HepG2 (cell line): ENCODE data around the gene MT1A. TPM values are rescaled to one million over a fixed set of nuclear protein-coding genes. Genes with fewer than 3 reads are reported as not detected.

Source experiments
- ARNT2 ChIP-seq: sonication (generic); formaldehyde crosslinking; IDR thresholded peaks from 2 replicates; pipeline ENCODE4 v1.8.0; 2022; ENCODE audit warnings: mild to moderate bottlenecking, low read depth, missing genetic modification reagents, moderate library complexity
- BORCS8-MEF2B ChIP-seq: sonication (generic); formaldehyde crosslinking; IDR thresholded peaks from 2 replicates; pipeline ENCODE4 v1.8.0; 2022; ENCODE audit warnings: mild to moderate bottlenecking, missing genetic modification reagents
- CREM ChIP-seq, 2 experiments: sonication (generic) in 1 of 2; formaldehyde crosslinking in 1 of 2; IDR thresholded peaks; 2 replicates each; pipeline versions ENCODE4 v1.4.0 to v1.6.1; 2016 to 2020; ENCODE audit warnings: antibody characterized with exemption in 1 of 2, mild to moderate bottlenecking in 1 of 2, missing genetic modification reagents in 1 of 2
- ELF4 ChIP-seq: sonication (generic); formaldehyde crosslinking; IDR thresholded peaks from 2 replicates; pipeline ENCODE4 v1.5.0; 2020; ENCODE audit warnings: missing genetic modification reagents, mild to moderate bottlenecking, moderate library complexity, borderline replicate concordance
- KAT2B ChIP-seq: fragments of 150-350 bp; IDR thresholded peaks from 2 replicates; pipeline ENCODE4 v1.6.1; 2014; ENCODE audit warnings: low read depth, low read length, borderline replicate concordance
- KAT8 ChIP-seq: IDR thresholded peaks from 2 replicates; pipeline ENCODE4 v1.6.1; 2016; ENCODE audit warnings: missing genetic modification reagents, missing compliant biosample characterization
- RCOR2 ChIP-seq: IDR thresholded peaks from 2 replicates; pipeline ENCODE4 v1.6.1; 2016; ENCODE audit warnings: missing biosample characterization, missing genetic modification reagents
- RFX5 ChIP-seq: IDR thresholded peaks from 2 replicates; pipeline ENCODE4 v1.6.1; 2011; ENCODE audit warnings: low read depth, low read length, improper control_type of control experiment
- RXRB ChIP-seq: IDR thresholded peaks from 2 replicates; pipeline ENCODE4 v1.6.1; 2016; ENCODE audit warnings: borderline replicate concordance, missing genetic modification reagents, missing compliant biosample characterization
- TBX3 ChIP-seq: fragments of 450-650 bp; IDR thresholded peaks from 2 replicates; pipeline ENCODE4 v1.6.1; 2017; ENCODE audit warnings: antibody characterized with exemption, mild to moderate bottlenecking, inconsistent platforms, borderline replicate concordance
- ZNF709 ChIP-seq: sonication (generic); formaldehyde crosslinking; IDR thresholded peaks from 2 replicates; pipeline ENCODE4 v1.5.0; 2020; ENCODE audit warnings: mild to moderate bottlenecking, missing genetic modification reagents
- ZNF773 ChIP-seq: sonication (generic); formaldehyde crosslinking; IDR thresholded peaks from 2 replicates; pipeline ENCODE4 v1.4.0; 2020; ENCODE audit warnings: missing genetic modification reagents, borderline replicate concordance
- ZNF777 ChIP-seq: sonication (generic); formaldehyde crosslinking; IDR thresholded peaks from 2 replicates; pipeline ENCODE4 v1.4.0; 2020; ENCODE audit warnings: missing genetic modification reagents
- ZSCAN9 ChIP-seq: IDR thresholded peaks from 2 replicates; pipeline ENCODE4 v1.6.1; 2016; ENCODE audit warnings: borderline replicate concordance
- polyA plus RNA-seq, 8 experiments: library from polyadenylated mRNA; depleted of rRNA in 3 of 8; stranded (reverse) in 7 of 8; unstranded in 1 of 8; fragments of >200 nt; fragmentation: Illumina TruSeq in 4 of 8; extraction: Trizol in 4 of 8; gene quantifications; 2 replicates each; pipeline versions ENCODE4 v1.2.1 to v1.2.3, GENCODE V29; 2011 to 2016; ENCODE audit warnings: low read depth in 4 of 8, missing spikeins in 1 of 8, mixed read lengths in 1 of 8; ENCODE audit not compliant: insufficient read depth in 1 of 8
- total RNA-seq, 5 experiments: library from RNA; depleted of rRNA; stranded (reverse); fragments of >200 nt; fragmentation: Illumina TruSeq; extraction: Trizol; gene quantifications; 2 replicates each; pipeline ENCODE4 v1.2.3, GENCODE V29; 2016; ENCODE audit warnings: low read depth in 1 of 5
- TF ChIP-seq, protein P1 (sequence below): sonication (generic); formaldehyde crosslinking; IDR thresholded peaks from 2 replicates; pipeline ENCODE4 v1.4.0; 2020; ENCODE audit warnings: missing genetic modification reagents
- TF ChIP-seq, protein P2 (sequence below): sonication (generic); formaldehyde crosslinking; IDR thresholded peaks from 2 replicates; pipeline ENCODE4 v1.4.0; 2020; ENCODE audit warnings: mild to moderate bottlenecking, missing genetic modification reagents
- TF ChIP-seq, protein P3 (sequence below): sonication (generic); formaldehyde crosslinking; IDR thresholded peaks from 2 replicates; pipeline ENCODE4 v1.5.1; 2020; ENCODE audit warnings: mild to moderate bottlenecking, missing genetic modification reagents, moderate library complexity
- TF ChIP-seq, protein P4 (sequence below): IDR thresholded peaks from 2 replicates; pipeline ENCODE4 v1.6.1; 2016; ENCODE audit warnings: low read depth, borderline replicate concordance
- TF ChIP-seq, protein P5 (sequence below): sonication (generic); formaldehyde crosslinking; IDR thresholded peaks from 2 replicates; pipeline ENCODE4 v1.9.0; 2021; ENCODE audit warnings: missing genetic modification reagents, mild to moderate bottlenecking, borderline replicate concordance

MT1A gene
- total and polyA plus RNA-seq, 2 of the 13 experiments (the other 11 are each of a cell fraction or from before 2014, with no cell fraction given) = 8.3 to 10.4 TPM

DNA sequence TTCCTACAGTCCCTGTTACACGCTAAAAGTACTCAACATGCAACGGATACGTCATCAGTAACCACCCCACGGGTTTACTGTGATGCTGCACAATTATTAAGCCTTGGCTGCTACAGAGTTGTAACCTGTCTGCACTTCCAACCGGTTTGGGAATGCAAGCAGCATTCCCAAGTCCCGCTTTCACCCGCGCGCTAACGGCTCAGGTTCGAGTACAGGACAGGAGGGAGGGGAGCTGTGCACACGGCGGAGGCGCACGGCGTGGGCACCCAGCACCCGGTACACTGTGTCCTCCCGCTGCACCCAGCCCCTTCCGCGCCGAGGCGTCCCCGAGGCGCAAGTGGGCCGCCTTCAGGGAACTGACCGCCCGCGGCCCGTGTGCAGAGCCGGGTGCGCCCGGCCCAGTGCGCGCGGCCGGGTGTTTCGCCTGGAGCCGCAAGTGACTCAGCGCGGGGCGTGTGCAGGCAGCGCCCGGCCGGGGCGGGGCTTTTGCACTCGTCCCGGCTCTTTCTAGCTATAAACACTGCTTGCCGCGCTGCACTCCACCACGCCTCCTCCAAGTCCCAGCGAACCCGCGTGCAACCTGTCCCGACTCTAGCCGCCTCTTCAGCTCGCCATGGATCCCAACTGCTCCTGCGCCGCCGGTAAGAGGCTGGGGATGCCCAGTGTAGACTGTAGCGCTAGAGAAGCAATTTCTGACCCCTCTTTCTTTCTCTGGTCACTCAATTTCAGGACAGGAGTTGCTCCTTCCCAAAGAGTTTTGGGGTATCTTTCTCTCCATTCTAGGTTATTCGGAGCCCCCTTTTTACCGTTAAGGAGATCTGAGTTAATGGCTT lies 30.2 kb upstream of the MT1A start, which contains the start of gene MT2A (continued):
- TF ChIP-seq, protein P1, sequence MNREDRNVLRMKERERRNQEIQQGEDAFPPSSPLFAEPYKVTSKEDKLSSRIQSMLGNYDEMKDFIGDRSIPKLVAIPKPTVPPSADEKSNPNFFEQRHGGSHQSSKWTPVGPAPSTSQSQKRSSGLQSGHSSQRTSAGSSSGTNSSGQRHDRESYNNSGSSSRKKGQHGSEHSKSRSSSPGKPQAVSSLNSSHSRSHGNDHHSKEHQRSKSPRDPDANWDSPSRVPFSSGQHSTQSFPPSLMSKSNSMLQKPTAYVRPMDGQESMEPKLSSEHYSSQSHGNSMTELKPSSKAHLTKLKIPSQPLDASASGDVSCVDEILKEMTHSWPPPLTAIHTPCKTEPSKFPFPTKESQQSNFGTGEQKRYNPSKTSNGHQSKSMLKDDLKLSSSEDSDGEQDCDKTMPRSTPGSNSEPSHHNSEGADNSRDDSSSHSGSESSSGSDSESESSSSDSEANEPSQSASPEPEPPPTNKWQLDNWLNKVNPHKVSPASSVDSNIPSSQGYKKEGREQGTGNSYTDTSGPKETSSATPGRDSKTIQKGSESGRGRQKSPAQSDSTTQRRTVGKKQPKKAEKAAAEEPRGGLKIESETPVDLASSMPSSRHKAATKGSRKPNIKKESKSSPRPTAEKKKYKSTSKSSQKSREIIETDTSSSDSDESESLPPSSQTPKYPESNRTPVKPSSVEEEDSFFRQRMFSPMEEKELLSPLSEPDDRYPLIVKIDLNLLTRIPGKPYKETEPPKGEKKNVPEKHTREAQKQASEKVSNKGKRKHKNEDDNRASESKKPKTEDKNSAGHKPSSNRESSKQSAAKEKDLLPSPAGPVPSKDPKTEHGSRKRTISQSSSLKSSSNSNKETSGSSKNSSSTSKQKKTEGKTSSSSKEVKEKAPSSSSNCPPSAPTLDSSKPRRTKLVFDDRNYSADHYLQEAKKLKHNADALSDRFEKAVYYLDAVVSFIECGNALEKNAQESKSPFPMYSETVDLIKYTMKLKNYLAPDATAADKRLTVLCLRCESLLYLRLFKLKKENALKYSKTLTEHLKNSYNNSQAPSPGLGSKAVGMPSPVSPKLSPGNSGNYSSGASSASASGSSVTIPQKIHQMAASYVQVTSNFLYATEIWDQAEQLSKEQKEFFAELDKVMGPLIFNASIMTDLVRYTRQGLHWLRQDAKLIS (CRISPR knock-in tag) = 0 out of 2 replicates have a peak, but pooled peaks have one; percentile 54
- TF ChIP-seq, protein P2, sequence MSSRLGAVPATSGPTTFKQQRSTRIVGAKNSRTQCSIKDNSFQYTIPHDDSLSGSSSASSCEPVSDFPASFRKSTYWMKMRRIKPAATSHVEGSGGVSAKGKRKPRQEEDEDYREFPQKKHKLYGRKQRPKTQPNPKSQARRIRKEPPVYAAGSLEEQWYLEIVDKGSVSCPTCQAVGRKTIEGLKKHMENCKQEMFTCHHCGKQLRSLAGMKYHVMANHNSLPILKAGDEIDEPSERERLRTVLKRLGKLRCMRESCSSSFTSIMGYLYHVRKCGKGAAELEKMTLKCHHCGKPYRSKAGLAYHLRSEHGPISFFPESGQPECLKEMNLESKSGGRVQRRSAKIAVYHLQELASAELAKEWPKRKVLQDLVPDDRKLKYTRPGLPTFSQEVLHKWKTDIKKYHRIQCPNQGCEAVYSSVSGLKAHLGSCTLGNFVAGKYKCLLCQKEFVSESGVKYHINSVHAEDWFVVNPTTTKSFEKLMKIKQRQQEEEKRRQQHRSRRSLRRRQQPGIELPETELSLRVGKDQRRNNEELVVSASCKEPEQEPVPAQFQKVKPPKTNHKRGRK = no peak
- TF ChIP-seq ZNF709 (CRISPR knock-in tag) = peak; percentile 89
- peak; percentile 52; the same call in 1 of the 2 replicates for TF ChIP-seq RCOR2
- TF ChIP-seq, protein P3, sequence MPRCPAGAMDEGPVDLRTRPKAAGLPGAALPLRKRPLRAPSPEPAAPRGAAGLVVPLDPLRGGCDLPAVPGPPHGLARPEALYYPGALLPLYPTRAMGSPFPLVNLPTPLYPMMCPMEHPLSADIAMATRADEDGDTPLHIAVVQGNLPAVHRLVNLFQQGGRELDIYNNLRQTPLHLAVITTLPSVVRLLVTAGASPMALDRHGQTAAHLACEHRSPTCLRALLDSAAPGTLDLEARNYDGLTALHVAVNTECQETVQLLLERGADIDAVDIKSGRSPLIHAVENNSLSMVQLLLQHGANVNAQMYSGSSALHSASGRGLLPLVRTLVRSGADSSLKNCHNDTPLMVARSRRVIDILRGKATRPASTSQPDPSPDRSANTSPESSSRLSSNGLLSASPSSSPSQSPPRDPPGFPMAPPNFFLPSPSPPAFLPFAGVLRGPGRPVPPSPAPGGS (CRISPR knock-in tag) = peak; percentile 90; the same call in 1 of the 2 replicates
- TF ChIP-seq, protein P4, sequence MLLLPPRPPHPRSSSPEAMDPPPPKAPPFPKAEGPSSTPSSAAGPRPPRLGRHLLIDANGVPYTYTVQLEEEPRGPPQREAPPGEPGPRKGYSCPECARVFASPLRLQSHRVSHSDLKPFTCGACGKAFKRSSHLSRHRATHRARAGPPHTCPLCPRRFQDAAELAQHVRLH = peak; percentile 53; the same call in 1 of the 2 replicates
- no peak for TF ChIP-seq TBX3
- TF ChIP-seq RFX5 = peak; percentile 91
- TF ChIP-seq KAT8 (CRISPR knock-in tag) = peak; percentile 69; the same call in 1 of the 2 replicates
- 0 out of 2 replicates have a peak, but pooled peaks have one; percentile 1 for TF ChIP-seq ELF4 (CRISPR knock-in tag)
- no peak; the same call in 1 of the 2 replicates for TF ChIP-seq RXRB
- peak; percentile 24; the same call in 1 of the 2 replicates for TF ChIP-seq ZSCAN9 (CRISPR knock-in tag)
- peak; percentile 77; the same call in 1 of the 2 replicates for TF ChIP-seq ZNF777 (CRISPR knock-in tag)
- peak; percentile 60 for TF ChIP-seq ARNT2 (CRISPR knock-in tag)
- peak; percentile 71; the same call in 1 of the 2 replicates for TF ChIP-seq BORCS8-MEF2B (CRISPR knock-in tag)
- no peak; the same call in 1 of the 2 replicates for TF ChIP-seq ZNF773 (CRISPR knock-in tag)
- TF ChIP-seq, protein P5, sequence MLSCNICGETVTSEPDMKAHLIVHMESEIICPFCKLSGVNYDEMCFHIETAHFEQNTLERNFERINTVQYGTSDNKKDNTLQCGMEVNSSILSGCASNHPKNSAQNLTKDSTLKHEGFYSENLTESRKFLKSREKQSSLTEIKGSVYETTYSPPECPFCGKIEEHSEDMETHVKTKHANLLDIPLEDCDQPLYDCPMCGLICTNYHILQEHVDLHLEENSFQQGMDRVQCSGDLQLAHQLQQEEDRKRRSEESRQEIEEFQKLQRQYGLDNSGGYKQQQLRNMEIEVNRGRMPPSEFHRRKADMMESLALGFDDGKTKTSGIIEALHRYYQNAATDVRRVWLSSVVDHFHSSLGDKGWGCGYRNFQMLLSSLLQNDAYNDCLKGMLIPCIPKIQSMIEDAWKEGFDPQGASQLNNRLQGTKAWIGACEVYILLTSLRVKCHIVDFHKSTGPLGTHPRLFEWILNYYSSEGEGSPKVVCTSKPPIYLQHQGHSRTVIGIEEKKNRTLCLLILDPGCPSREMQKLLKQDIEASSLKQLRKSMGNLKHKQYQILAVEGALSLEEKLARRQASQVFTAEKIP (CRISPR knock-in tag) = no peak
- no peak for TF ChIP-seq KAT2B
- TF ChIP-seq CREM (IDR thresholded peaks at IDR 0.05) = no peak
- no peak for TF ChIP-seq CREM (CRISPR knock-in tag; IDR thresholded peaks at IDR 0.05)
